Fibroblast of mammary gland (primary cell): ENCODE measurements around the gene GALNT17.

Source experiments
- DNase-seq: peaks from one replicate; pipeline ENCODE4 v3.0.0-alpha.2; 2010; ENCODE audit warnings: low read depth
- H3K4me3 ChIP-seq: 2 replicates; pipeline ENCODE4 v1.5.1; 2011; ENCODE audit warnings: low read depth, mild to moderate bottlenecking, low read length, moderate library complexity; ENCODE audit not compliant: control insufficient read depth
- CTCF ChIP-seq: conservative IDR thresholded peaks from 2 replicates; pipeline ENCODE4 v1.5.1; 2011; ENCODE audit warnings: low read depth, low read length, inconsistent platforms; ENCODE audit not compliant: control insufficient read depth, insufficient read depth

GALNT17 gene

GRCh38 chr7:71132127-71132376 lies at the start of gene GALNT17:
GALNT17 (plus strand) TSS chr7:71132144.
- DNase-seq = no peak
- no peak within 1 kb of the TSS for H3K4me3 ChIP-seq
- TF ChIP-seq CTCF = no peak

GRCh38 chr7:71095266-71095860 lies 36.6 kb upstream of the GALNT17 start:
- DNase-seq = no peak
- no peak overlapping the region for H3K4me3 ChIP-seq
- no peak for TF ChIP-seq CTCF

DNA sequence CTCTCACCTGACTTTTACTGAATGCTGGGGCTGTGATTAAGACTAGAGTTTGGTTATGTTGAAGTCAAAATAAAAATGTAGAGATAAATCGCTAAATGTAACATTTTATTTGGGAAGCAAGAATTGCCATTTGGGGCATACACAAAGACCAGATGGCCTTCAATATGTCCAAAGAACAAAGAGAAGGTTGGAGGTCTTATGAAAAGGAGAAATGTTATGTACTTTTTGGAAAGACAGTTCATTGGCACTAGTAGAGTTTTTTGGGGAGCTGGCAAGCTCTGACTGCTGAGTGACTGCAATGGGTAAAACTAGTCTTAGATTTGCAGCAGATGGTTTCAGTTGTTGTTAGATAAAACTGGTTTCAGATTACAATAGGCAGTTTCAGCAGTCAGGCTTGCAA lies 35.6 kb upstream of the GALNT17 start:
- no peak for TF ChIP-seq CTCF
- H3K4me3 ChIP-seq = no peak overlapping the region
- no peak for DNase-seq

DNA sequence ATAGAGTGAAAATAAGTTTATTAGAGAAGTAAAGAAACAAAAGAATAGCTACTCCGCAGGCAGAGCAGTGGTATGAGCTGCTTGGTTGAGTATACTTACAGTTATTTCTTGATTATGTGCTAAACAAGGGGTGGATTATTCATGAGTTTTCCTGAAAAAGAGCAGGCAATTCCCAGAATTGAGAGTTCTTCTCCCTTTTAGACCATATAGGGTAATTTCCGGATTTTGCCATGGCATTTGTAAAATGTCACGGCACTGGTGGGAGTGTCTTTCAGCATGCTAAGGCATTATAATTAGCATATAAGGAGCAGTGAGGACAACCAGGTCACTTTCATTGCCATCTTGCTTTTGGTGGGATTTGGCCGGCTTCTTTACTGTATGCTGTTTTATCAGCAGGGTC lies 25.7 kb upstream of the GALNT17 start:
- no peak for TF ChIP-seq CTCF
- no peak for DNase-seq

DNA sequence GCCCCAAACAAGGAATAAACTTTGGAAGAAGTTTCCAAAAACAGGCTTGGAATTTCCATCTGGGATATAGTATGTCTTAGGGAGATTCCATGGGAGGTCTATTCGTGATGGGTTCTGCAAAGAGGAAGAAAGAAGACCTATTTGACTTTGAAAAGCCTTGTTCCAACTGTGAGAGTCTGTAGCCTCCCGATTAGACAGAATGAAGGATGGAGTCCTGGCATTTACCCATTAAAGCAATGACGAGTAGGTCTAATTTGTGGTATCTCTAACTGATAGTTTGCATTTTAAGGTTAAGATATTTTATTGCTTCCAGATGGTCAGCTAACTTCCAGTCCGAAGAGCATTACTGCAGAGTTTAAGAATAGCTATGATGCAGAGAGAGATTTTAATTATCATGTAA lies 19.5 kb upstream of the GALNT17 start:
- no peak for DNase-seq
- no peak overlapping the region for H3K4me3 ChIP-seq

More for the DNA sequence above, 25.7 kb upstream of the GALNT17 start:
- H3K4me3 ChIP-seq = no peak overlapping the region

GRCh38 chr7:71120096-71120495 lies 11.8 kb upstream of the GALNT17 start:
- no peak overlapping the region for H3K4me3 ChIP-seq
- TF ChIP-seq CTCF = no peak
- DNase-seq = no peak

More for the DNA sequence above, 19.5 kb upstream of the GALNT17 start:
- TF ChIP-seq CTCF = no peak

DNA sequence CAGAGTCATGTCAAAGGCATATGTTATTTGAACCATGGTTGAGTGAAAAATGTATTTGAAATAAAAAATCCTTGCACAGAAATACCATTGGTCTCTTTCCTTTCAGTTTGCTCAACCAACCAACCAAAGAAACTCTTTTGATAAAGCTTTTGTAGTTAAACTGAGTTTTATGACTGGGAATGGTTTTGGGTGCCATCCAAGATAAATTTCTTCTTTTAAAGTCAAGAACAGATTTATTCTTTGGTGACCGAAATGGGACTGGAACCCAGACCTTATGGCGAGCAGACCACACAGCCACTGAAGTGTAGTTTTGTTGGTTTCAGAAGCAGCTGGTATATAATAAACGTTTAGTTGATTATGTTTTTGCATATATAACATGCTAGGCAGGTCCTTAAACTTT lies 2.8 kb upstream of the GALNT17 start:
- no peak for TF ChIP-seq CTCF
- DNase-seq = no peak
- H3K4me3 ChIP-seq = no peak overlapping the region
